ENCODE data around the gene B4GALT1. TPM values are rescaled to one million over a fixed set of nuclear protein-coding genes. Genes with fewer than 3 reads are reported as not detected.

Gene B4GALT1
- total and polyA plus RNA-seq, 2 donors (not counting 3 experiments of a cell fraction or from before 2014, with no cell fraction given): 61.4 to 66.5 TPM

DNA sequence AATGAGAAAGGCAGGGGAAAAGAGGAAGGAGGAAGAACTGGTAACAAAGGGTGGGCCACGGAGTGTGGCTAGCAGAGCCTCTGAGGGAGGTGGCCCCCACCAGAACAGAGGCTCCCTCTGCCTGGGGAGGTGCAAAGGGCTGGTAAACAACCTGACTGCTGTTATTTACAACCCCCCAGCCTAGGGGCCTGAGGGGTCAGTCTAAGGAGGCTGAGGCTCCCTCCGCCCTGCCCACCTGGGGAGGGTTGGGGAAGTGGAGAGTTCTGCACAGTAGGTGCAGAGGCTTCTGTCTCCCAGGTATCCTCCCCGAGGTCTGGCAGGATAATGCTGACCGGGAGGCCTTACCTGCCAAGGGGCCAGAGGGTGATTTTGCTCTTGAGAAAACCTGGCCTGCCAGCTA lies 55.0 kb downstream of the B4GALT1 start:
- no peak overlapping the region for H3K27ac ChIP-seq (ENCODE audit: insufficient read depth, low read depth, low read length)
- no peak for FAIRE-seq

More for the DNA sequence above, 55.0 kb downstream of the B4GALT1 start:
- TF ChIP-seq GATA2 (IDR thresholded peaks at IDR 0.05; ENCODE audit: insufficient read depth, insufficient read length, low read depth, low read length) (no peak), JUN (IDR thresholded peaks at IDR 0.05; ENCODE audit: borderline replicate concordance, insufficient read depth, insufficient read length, low read depth) (no peak), MAX (IDR thresholded peaks at IDR 0.05; ENCODE audit: insufficient read depth, insufficient read length) (no peak), POLR2AphosphoS5 (IDR thresholded peaks at IDR 0.05; ENCODE audit: insufficient read depth, low read depth, low read length) (no peak), FOS (IDR thresholded peaks at IDR 0.05; ENCODE audit: borderline replicate concordance, insufficient read depth, low read length) (no peak), MYC (IDR thresholded peaks at IDR 0.05; ENCODE audit: low read depth, low read length) (no peak), EZH2 (IDR thresholded peaks at IDR 0.05; ENCODE audit: borderline replicate concordance, low read depth, low read length, severe bottlenecking) (no peak), POLR2A (IDR thresholded peaks at IDR 0.05; ENCODE audit: low read depth, low read length) (no peak), CTCF (IDR thresholded peaks at IDR 0.05; ENCODE audit: extremely low read depth in 1 of 2, insufficient read depth in 1 of 2, low read depth in 1 of 2, low read length in 2 of 2) (no peak)
- Histone ChIP-seq H4K20me1 (replicated peaks; ENCODE audit: control insufficient read depth, extremely low read depth, insufficient read depth, low read length) (no peaks in the 10 kb centered on the region), H2AFZ (ENCODE audit: low read depth, low read length) (no peak overlapping the region), H3K4me3 (replicated peaks in 1 of 3; ENCODE audit: insufficient read depth in 1 of 3, low read depth in 1 of 3, low read length in 3 of 3) (no peak overlapping the region), H3K9me1 (replicated peaks; ENCODE audit: control insufficient read depth, extremely low read depth, insufficient read depth, low read length) (no peaks in the 10 kb centered on the region), H3K27me3 (ENCODE audit: control insufficient read depth in 2 of 2, insufficient read depth in 2 of 2, low read length in 2 of 2) (no peaks in the 10 kb centered on the region), H3K79me2 (ENCODE audit: control insufficient read depth, insufficient read depth, low read length) (no peaks in the 10 kb centered on the region), H3K4me2 (ENCODE audit: insufficient read depth, low read length) (no peak overlapping the region), H3K4me1 (ENCODE audit: control insufficient read depth, extremely low read depth, insufficient read depth, low read length) (peaks cover 9% of the 10 kb centered on the region), H3K9ac (replicated peaks; ENCODE audit: extremely low read depth, insufficient read depth, low read length) (no peak overlapping the region), H3K9me3 (replicated peaks; ENCODE audit: control insufficient read depth, insufficient read depth, low read length) (no peaks in the 10 kb centered on the region), H3K36me3 (ENCODE audit: control insufficient read depth in 2 of 2, extremely low read depth in 1 of 2, insufficient read depth in 2 of 2, low read length in 2 of 2) (peaks cover 0 to 17% of the 10 kb centered on the region in 2 experiments)
- DNase-seq (ENCODE audit: low read depth, low spot score): no peak
- no TSS peak for BruUV-seq (replicated peaks)
- intact Hi-C loops (cut with micrococcal nuclease) (no loop called here), dilution Hi-C loops (cut with MboI; ENCODE audit: extremely low pct_ligation_motif_present, low sequenced_read_pairs) (no loop called here)
- ChIA-PET CTCF (no interaction called here), POLR2A (no interaction called here)

Data from endothelial cell of umbilical vein (primary cell).